Esophagus muscularis mucosa (tissue), 4 donors: ENCODE data around the gene NPC1. TPM values are rescaled to one million over a fixed set of nuclear protein-coding genes. Genes with fewer than 3 reads are reported as not detected.

Experiments
- DNase-seq: peaks from one replicate; pipeline ENCODE4 v3.0.0-alpha.2; 2017; ENCODE audit errors: extremely low spot score
- H3K27ac ChIP-seq, 4 donors: fragments of 200-600 bp; sonication (generic); replicated peaks in 1 of 4; 1 replicate in 3 of 4; 2 replicates in 1 of 4; pipeline ENCODE4 v1.5.1; 2016 to 2019; ENCODE audit warnings: mild to moderate bottlenecking in 1 of 4
- H3K27me3 ChIP-seq, 4 donors: fragments of 200-600 bp; sonication (generic); one replicate each; pipeline versions ENCODE4 v1.5.1 to v1.6.0; 2016 to 2019
- H3K36me3 ChIP-seq, 4 donors: fragments of 200-600 bp; sonication (generic); one replicate each; pipeline ENCODE4 v1.5.1; 2016 to 2019
- H3K4me1 ChIP-seq, 4 donors: fragments of 200-600 bp; sonication (generic); one replicate each; pipeline ENCODE4 v1.5.1; 2016 to 2019
- H3K4me3 ChIP-seq, 4 donors: fragments of 200-600 bp; sonication (generic); 1 replicate in 2 of 4; 2 replicates in 2 of 4; pipeline ENCODE4 v1.5.1; 2016 to 2019; ENCODE audit warnings: mild to moderate bottlenecking in 4 of 4, moderate library complexity in 1 of 4
- H3K9me3 ChIP-seq, 4 donors: fragments of 200-600 bp; sonication (generic); 1 replicate in 3 of 4; 2 replicates in 1 of 4; pipeline ENCODE4 v1.5.1; 2016 to 2019
- EP300 ChIP-seq: sonication (generic); formaldehyde crosslinking; IDR thresholded peaks from one replicate; pipeline ENCODE4 v1.6.1; 2017; ENCODE audit warnings: antibody characterized with exemption
- POLR2A ChIP-seq: fragments of 450-650 bp; IDR thresholded peaks from one replicate; pipeline ENCODE4 v1.6.1; 2017; ENCODE audit warnings: antibody characterized with exemption, moderate library complexity, mild to moderate bottlenecking, low read depth
- POLR2AphosphoS5 ChIP-seq, 2 donors: sonication (generic); formaldehyde crosslinking; IDR thresholded peaks; one replicate each; pipeline ENCODE4 v1.6.1; 2017; ENCODE audit warnings: antibody characterized with exemption in 2 of 2
- WGBS: methylation state at CpG from one replicate; pipeline ENCODE4 v1.1.5; 2018; 5-methylcytosine and 5-hydroxymethylcytosine counted together
- intact Hi-C: fragments of 100-400 bp; cut with DNase I; formaldehyde crosslinking; loops from one replicate; pipeline ENCODE4 v1.15.1; 2023
- total RNA-seq, 4 donors: library from RNA; depleted of rRNA; stranded (reverse); fragments of >200 nt; gene quantifications; one replicate each; pipeline versions ENCODE4 v1.1.0 to v1.2.1, GENCODE V29; 2016
- TF ChIP-seq, protein P1 (sequence below), 3 experiments: fragments of 200-600 bp in 2 of 3; fragments of 450-650 bp in 1 of 3; sonication (generic) in 2 of 3; IDR thresholded peaks; one replicate each; pipeline ENCODE4 v1.5.1; 2017 to 2019; ENCODE audit warnings: antibody characterized with exemption in 3 of 3, mild to moderate bottlenecking in 2 of 3, moderate library complexity in 1 of 3

NPC1 gene
- total RNA-seq, 4 donors from 2014 or later, result 39.9 to 63.7 (median 45.6) TPM

DNA sequence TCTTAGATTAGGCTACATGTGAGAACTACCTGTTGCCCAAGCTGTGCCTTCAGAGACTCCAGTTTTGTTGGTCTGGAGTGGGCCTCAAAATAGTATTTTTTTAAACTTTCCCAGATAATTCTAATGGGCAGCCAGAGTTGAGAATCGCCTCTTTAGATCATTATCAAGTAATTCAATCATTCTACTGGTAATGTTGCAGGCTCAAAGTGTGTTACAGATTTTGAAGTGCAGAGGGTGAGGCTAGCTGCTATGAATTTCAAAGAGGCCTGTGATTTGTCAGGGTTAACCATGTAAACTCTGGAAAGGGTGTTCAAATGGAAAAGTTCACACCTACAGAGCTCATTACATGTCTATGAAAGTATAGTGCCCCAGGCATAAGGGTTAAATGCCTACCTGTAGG, 46.3 kb upstream of the NPC1 start:
- intact Hi-C loops, result no loop called here
- Histone ChIP-seq H3K27me3 (no peaks in the 10 kb centered on the region), H3K36me3 (peaks cover 0 to 5% (median 0%) of the 10 kb centered on the region in 4 donors), H3K27ac (no peak overlapping the region), H3K4me1 (peaks cover 0 to 5% (median 0%) of the 10 kb centered on the region in 4 donors), H3K4me3 (no peak overlapping the region), H3K9me3 (no peaks in the 10 kb centered on the region)
- 100% methylated on average over 1 of the region's 1 CpG for WGBS
- no peak for DNase-seq
- TF ChIP-seq POLR2A (no peak), EP300 (no peak), POLR2AphosphoS5 (IDR thresholded peaks at IDR 0.05) (no peak)
- TF ChIP-seq, protein P1, sequence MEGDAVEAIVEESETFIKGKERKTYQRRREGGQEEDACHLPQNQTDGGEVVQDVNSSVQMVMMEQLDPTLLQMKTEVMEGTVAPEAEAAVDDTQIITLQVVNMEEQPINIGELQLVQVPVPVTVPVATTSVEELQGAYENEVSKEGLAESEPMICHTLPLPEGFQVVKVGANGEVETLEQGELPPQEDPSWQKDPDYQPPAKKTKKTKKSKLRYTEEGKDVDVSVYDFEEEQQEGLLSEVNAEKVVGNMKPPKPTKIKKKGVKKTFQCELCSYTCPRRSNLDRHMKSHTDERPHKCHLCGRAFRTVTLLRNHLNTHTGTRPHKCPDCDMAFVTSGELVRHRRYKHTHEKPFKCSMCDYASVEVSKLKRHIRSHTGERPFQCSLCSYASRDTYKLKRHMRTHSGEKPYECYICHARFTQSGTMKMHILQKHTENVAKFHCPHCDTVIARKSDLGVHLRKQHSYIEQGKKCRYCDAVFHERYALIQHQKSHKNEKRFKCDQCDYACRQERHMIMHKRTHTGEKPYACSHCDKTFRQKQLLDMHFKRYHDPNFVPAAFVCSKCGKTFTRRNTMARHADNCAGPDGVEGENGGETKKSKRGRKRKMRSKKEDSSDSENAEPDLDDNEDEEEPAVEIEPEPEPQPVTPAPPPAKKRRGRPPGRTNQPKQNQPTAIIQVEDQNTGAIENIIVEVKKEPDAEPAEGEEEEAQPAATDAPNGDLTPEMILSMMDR (IDR thresholded peaks at IDR 0.05), result no peak

DNA sequence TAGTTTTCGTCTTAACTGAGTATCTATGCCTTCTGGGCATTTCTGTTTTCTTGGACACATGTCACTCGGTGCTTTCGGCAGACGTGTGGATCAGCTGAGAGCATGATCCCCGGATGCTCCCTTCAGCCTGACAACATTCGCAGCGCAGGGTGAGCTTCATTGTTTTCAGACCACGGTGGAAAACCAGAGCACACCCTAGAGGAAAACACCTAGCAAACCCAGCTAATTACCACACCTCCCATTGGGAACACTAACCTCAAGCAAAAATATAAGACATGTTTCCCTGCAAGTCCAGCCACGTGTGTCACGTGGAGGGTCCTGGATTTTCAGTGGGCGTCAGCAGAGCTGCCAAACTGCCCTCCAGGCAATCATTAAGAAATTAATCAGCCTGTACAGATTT, 45.4 kb upstream of the NPC1 start:
- no peak overlapping the region for H3K4me3 ChIP-seq
- no peak for DNase-seq
- H3K9me3 ChIP-seq, result no peaks in the 10 kb centered on the region
- intact Hi-C loops, result no loop called here
- no peak overlapping the region for H3K27ac ChIP-seq
- peaks cover 0 to 5% (median 0%) of the 10 kb centered on the region in 4 donors for H3K36me3 ChIP-seq
- TF ChIP-seq, protein P1 (IDR thresholded peaks at IDR 0.05), result no peak
- TF ChIP-seq POLR2A (no peak), POLR2AphosphoS5 (IDR thresholded peaks at IDR 0.05) (no peak), EP300 (no peak)
- no peaks in the 10 kb centered on the region for H3K27me3 ChIP-seq
- 58% methylated on average over 11 of the region's 11 CpGs for WGBS
- peaks cover 0 to 5% (median 0%) of the 10 kb centered on the region in 4 donors for H3K4me1 ChIP-seq

DNA sequence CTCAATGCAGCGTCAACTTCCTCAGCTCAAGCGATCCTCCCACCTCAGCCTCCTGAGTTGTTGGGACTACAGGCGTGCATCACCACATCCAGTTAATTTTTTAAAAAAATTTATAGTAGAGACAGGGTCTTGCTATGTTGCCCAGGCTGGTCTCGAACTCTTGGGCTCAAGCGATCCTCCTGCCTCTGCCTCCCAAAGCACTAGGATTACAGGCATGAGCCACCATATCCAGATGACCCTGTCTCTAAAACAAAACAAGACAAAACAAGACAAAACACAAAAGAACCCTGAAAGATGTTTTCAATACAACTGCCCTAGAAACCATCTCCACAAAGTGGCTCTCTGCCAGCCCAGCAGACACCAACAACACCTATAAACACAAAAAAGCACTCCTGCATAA, 45.0 kb upstream of the NPC1 start:
- H3K27ac ChIP-seq, result no peak overlapping the region
- TF ChIP-seq, protein P1 (IDR thresholded peaks at IDR 0.05), result no peak
- TF ChIP-seq POLR2A (no peak), POLR2AphosphoS5 (IDR thresholded peaks at IDR 0.05) (no peak), EP300 (no peak)
- H3K36me3 ChIP-seq, result peaks cover 0 to 5% (median 0%) of the 10 kb centered on the region in 4 donors
- no peaks in the 10 kb centered on the region for H3K9me3 ChIP-seq
- intact Hi-C loops, result no loop called here
- H3K4me3 ChIP-seq, result no peak overlapping the region
- no peak for DNase-seq
- H3K27me3 ChIP-seq, result no peaks in the 10 kb centered on the region
- 98% methylated on average over 5 of the region's 5 CpGs for WGBS
- peaks cover 0 to 5% (median 0%) of the 10 kb centered on the region in 4 donors for H3K4me1 ChIP-seq

DNA sequence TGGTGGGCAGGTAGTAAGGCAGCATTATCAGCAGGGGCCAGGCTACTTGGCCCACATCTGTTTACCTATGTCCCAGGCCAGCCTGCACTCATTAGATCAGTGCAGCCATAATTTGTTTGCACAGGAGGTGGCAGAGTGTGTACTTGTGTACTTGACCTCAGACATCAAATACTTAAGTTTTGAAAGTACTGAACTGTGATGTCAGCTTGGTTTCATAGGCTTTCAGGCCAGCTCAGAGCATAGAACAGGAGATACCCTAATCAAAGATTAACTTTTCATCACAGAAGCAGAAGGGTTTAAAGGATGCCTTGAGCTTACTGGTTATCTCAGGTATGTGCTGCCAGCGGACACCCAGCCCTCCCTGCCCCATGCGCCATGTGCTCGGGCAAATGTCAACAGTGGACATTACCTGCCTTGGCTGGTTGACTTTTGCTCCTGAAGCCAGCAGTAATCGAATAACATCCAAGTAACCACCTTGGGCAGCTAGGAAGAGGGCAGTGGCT, 43.2 kb upstream of the NPC1 start:
- H3K27me3 ChIP-seq, result no peaks in the 10 kb centered on the region
- TF ChIP-seq EP300, result no peak
- TF ChIP-seq, protein P1 (IDR thresholded peaks at IDR 0.05), result no peak
- no peak for TF ChIP-seq POLR2AphosphoS5 (IDR thresholded peaks at IDR 0.05)
- TF ChIP-seq POLR2A, result no peak
- H3K36me3 ChIP-seq, result peaks cover 0 to 5% (median 0%) of the 10 kb centered on the region in 4 donors
- intact Hi-C loops, result loop anchor here (5.0 to 10.0 kb wide), 2 partner anchors 285 to 488 kb away; no protein-coding TSS in a partner anchor
- no peaks in the 10 kb centered on the region for H3K9me3 ChIP-seq
- no peak overlapping the region for H3K4me3 ChIP-seq
- H3K27ac ChIP-seq, result no peak overlapping the region
- 97% methylated on average over 4 of the region's 4 CpGs for WGBS
- no peak for DNase-seq
- H3K4me1 ChIP-seq, result peaks cover 0 to 5% (median 0%) of the 10 kb centered on the region in 4 donors

DNA sequence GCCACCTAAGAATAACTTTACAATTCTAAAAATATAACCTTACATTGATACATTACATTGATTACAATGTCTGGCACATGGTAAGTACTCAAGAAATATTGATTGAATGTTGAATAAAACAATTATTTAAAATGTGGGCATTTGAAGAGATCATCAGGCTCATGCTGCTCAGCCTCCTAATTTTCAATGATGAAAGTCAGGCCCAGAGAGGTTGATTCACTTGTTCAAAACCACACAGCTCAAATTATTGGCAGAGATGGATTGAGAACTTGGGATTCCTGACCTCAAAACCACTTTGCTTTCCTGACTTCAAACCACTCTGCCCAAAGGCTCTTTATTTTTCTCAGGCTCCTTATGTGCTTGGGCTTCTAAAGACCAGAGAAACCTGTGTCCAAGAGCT, 41.7 kb upstream of the NPC1 start:
- Histone ChIP-seq H3K9me3 (no peaks in the 10 kb centered on the region), H3K36me3 (peaks cover 0 to 5% (median 0%) of the 10 kb centered on the region in 4 donors), H3K4me1 (peaks cover 0 to 5% (median 0%) of the 10 kb centered on the region in 4 donors), H3K27me3 (no peaks in the 10 kb centered on the region), H3K27ac (no peak overlapping the region), H3K4me3 (no peak overlapping the region)
- no peak for TF ChIP-seq EP300
- TF ChIP-seq, protein P1 (IDR thresholded peaks at IDR 0.05), result no peak
- TF ChIP-seq POLR2AphosphoS5 (IDR thresholded peaks at IDR 0.05), result no peak
- no peak for TF ChIP-seq POLR2A
- no peak for DNase-seq
- intact Hi-C loops, result loop anchor here (5.0 to 10.0 kb wide), 2 partner anchors 287 to 489 kb away; no protein-coding TSS in a partner anchor
